H1 (cell line): ENCODE measurements around the gene FHDC1. TPM values are rescaled to one million over a fixed set of nuclear protein-coding genes. Genes with fewer than 3 reads are reported as not detected.

ENCODE experiments used
- CTCF ChIA-PET: fragments of 300-600 bp; sonication (Branson Sonifier 250); formaldehyde crosslinking; loops from one replicate; lab custom pipeline; 2021; ENCODE audit not compliant: partially characterized antibody; lab: Charles Lee
- POLR2A ChIA-PET: fragments of 300-600 bp; sonication (Branson Sonifier 250); formaldehyde crosslinking; loops from one replicate; lab custom pipeline; 2021; ENCODE audit warnings: inconsistent platforms; ENCODE audit not compliant: partially characterized antibody; lab: Charles Lee
- DNase-seq, 2 experiments: peaks; one replicate each; pipeline versions ENCODE4 v3.0.0 to v3.0.0-alpha.2; 2010 to 2022; ENCODE audit warnings: low spot score in 2 of 2, low read depth in 1 of 2, mixed read lengths in 1 of 2
- FAIRE-seq: peaks from 2 replicates; lab custom pipeline; 2011; peaks lifted over from hg19 to GRCh38; lab: Jason Lieb, UNC
- H2AFZ ChIP-seq: 2 replicates; pipeline ENCODE4 v1.8.1; 2012; ENCODE audit warnings: low read length, inconsistent platforms
- H2AK5ac ChIP-seq: 2 replicates; pipeline ENCODE4 v1.6.1; 2013; ENCODE audit warnings: low read depth, low read length
- H2BK120ac ChIP-seq: replicated peaks from 2 replicates; pipeline ENCODE3; 2013; ENCODE audit warnings: low read depth, low read length, inconsistent platforms
- H2BK12ac ChIP-seq: 2 replicates; pipeline ENCODE4 v1.6.1; 2013; ENCODE audit warnings: low read depth, low read length
- H2BK15ac ChIP-seq: 2 replicates; pipeline ENCODE4 v1.6.1; 2013; ENCODE audit warnings: low read length
- H2BK20ac ChIP-seq: 2 replicates; pipeline ENCODE4 v1.6.1; 2013; ENCODE audit warnings: low read length
- H2BK5ac ChIP-seq: 2 replicates; pipeline ENCODE4 v1.6.1; 2013; ENCODE audit warnings: low read depth, low read length
- H3K14ac ChIP-seq: 2 replicates; pipeline ENCODE4 v1.6.1; 2013; ENCODE audit warnings: inconsistent platforms; ENCODE audit not compliant: insufficient read length
- H3K18ac ChIP-seq: 2 replicates; pipeline ENCODE4 v1.6.1; 2013; ENCODE audit warnings: low read length; ENCODE audit errors: extremely low read depth
- H3K23ac ChIP-seq: 2 replicates; pipeline ENCODE4 v1.6.1; 2013; ENCODE audit warnings: inconsistent platforms; ENCODE audit not compliant: insufficient read length
- H3K23me2 ChIP-seq: 2 replicates; pipeline ENCODE4 v1.6.1; 2013; ENCODE audit warnings: low read depth, low read length
- H3K27ac ChIP-seq: 2 replicates; pipeline ENCODE4 v1.6.1; 2011; ENCODE audit warnings: low read depth, low read length, inconsistent platforms
- H3K27me3 ChIP-seq, 4 experiments: replicated peaks in 1 of 4; 1 replicate in 1 of 4; 2 replicates in 3 of 4; pipeline versions ENCODE4 v1.6.1 to v1.8.1; 2011 to 2013; ENCODE audit warnings: low read length in 3 of 4, mild to moderate bottlenecking in 3 of 4, inconsistent platforms in 2 of 4, mixed read lengths in 2 of 4, moderate library complexity in 1 of 4; ENCODE audit not compliant: control insufficient read depth in 3 of 4, insufficient read depth in 3 of 4; ENCODE audit errors: extremely low read depth in 1 of 4
- H3K36me3 ChIP-seq, 4 experiments: 2 replicates each; pipeline versions ENCODE4 v1.6.1 to v1.8.1; 2011 to 2013; ENCODE audit warnings: mild to moderate bottlenecking in 4 of 4, low read length in 3 of 4, moderate library complexity in 2 of 4, control low read depth in 1 of 4, inconsistent platforms in 1 of 4; ENCODE audit not compliant: insufficient read depth in 4 of 4, control insufficient read depth in 2 of 4
- H3K4ac ChIP-seq: replicated peaks from 2 replicates; pipeline ENCODE3; 2013; ENCODE audit warnings: low read length, low read depth, mixed read lengths, inconsistent platforms; ENCODE audit not compliant: insufficient read length
- H3K4me1 ChIP-seq, 4 experiments: replicated peaks in 1 of 4; 1 replicate in 1 of 4; 2 replicates in 3 of 4; pipeline versions ENCODE4 v1.6.1 to v1.8.1; 2011 to 2013; ENCODE audit warnings: low read length in 3 of 4, inconsistent platforms in 2 of 4, mixed read lengths in 1 of 4; ENCODE audit not compliant: insufficient read depth in 4 of 4, control insufficient read depth in 3 of 4
- H3K4me2 ChIP-seq, 2 experiments: 2 replicates each; pipeline versions ENCODE4 v1.6.1 to v1.8.1; 2011 to 2013; ENCODE audit warnings: low read depth in 2 of 2, low read length in 2 of 2, control low read depth in 1 of 2, inconsistent platforms in 1 of 2, mild to moderate bottlenecking in 1 of 2; ENCODE audit not compliant: insufficient read depth in 1 of 2
- H3K4me3 ChIP-seq, 4 experiments: fragments of 200-600, 300-600 bp in 1 of 4; sonication (generic), shearing (Covaris generic), sonication (Bioruptor Twin) in 1 of 4; 2 replicates each; pipeline versions ENCODE4 v1.5.1 to v1.8.1; 2011 to 2016; ENCODE audit warnings: low read length in 4 of 4, low read depth in 3 of 4, control low read depth in 2 of 4, inconsistent platforms in 2 of 4, mild to moderate bottlenecking in 2 of 4, mixed read lengths in 1 of 4, moderate library complexity in 1 of 4; ENCODE audit not compliant: insufficient read depth in 2 of 4; ENCODE audit errors: extremely low read depth in 1 of 4
- H3K56ac ChIP-seq: replicated peaks from 2 replicates; pipeline ENCODE3; 2013; ENCODE audit warnings: low read depth, mild to moderate bottlenecking, mixed read lengths, low read length, inconsistent platforms; ENCODE audit not compliant: insufficient read length
- H3K79me1 ChIP-seq: 2 replicates; pipeline ENCODE4 v1.6.1; 2013; ENCODE audit warnings: low read depth, low read length, control low read depth
- H3K79me2 ChIP-seq, 2 experiments: 2 replicates each; pipeline versions ENCODE4 v1.6.1 to v1.8.1; 2012 to 2013; ENCODE audit warnings: low read length in 2 of 2, mild to moderate bottlenecking in 2 of 2, inconsistent platforms in 1 of 2; ENCODE audit not compliant: insufficient read depth in 2 of 2, control insufficient read depth in 1 of 2
- H3K9ac ChIP-seq, 4 experiments: replicated peaks in 1 of 4; 1 replicate in 1 of 4; 2 replicates in 3 of 4; pipeline versions ENCODE4 v1.6.1 to v1.8.1; 2011 to 2013; ENCODE audit warnings: low read depth in 3 of 4, low read length in 3 of 4, control low read depth in 2 of 4, mild to moderate bottlenecking in 2 of 4, moderate library complexity in 2 of 4, inconsistent platforms in 1 of 4; ENCODE audit errors: extremely low read depth in 1 of 4
- H3K9me3 ChIP-seq, 2 experiments: 2 replicates each; pipeline versions ENCODE4 v1.6.1 to v1.8.1; 2012 to 2013; ENCODE audit warnings: mild to moderate bottlenecking in 2 of 2, moderate library complexity in 2 of 2, control low read depth in 1 of 2, inconsistent platforms in 1 of 2, low read depth in 1 of 2, low read length in 1 of 2, mixed read lengths in 1 of 2; ENCODE audit not compliant: insufficient read depth in 2 of 2
- H4K20me1 ChIP-seq, 2 experiments: replicated peaks in 1 of 2; 2 replicates each; pipeline versions ENCODE3 to v1.8.1; 2011 to 2013; ENCODE audit warnings: inconsistent platforms in 2 of 2, low read length in 2 of 2, mild to moderate bottlenecking in 1 of 2; ENCODE audit not compliant: insufficient read depth in 2 of 2, control insufficient read depth in 1 of 2
- H4K5ac ChIP-seq: 2 replicates; pipeline ENCODE4 v1.6.1; 2013; ENCODE audit warnings: low read length, low read depth, mixed read lengths, inconsistent platforms; ENCODE audit not compliant: insufficient read length
- H4K8ac ChIP-seq: 2 replicates; pipeline ENCODE4 v1.8.0; 2013; ENCODE audit warnings: mild to moderate bottlenecking, moderate library complexity, low read length, inconsistent platforms; ENCODE audit not compliant: insufficient read depth; ENCODE audit errors: extremely low read depth
- H4K91ac ChIP-seq: replicated peaks from 2 replicates; pipeline ENCODE3; 2013; ENCODE audit warnings: low read length, mixed read lengths, inconsistent platforms; ENCODE audit not compliant: insufficient read length
- TEAD4 ChIP-seq: IDR thresholded peaks from 2 replicates; pipeline ENCODE4 v1.6.1; 2012; ENCODE audit warnings: low read depth, low read length, inconsistent platforms, mixed read lengths
- WGBS, 2 experiments: shearing (Covaris generic) in 1 of 2; methylation state at CpG; one replicate each; pipeline versions ENCODE4 v1.1.6 to v1.1.7; 2013 to 2015; ENCODE audit warnings: low lambda C conversion rate in 2 of 2, mixed read lengths in 2 of 2, inconsistent platforms in 1 of 2, low coverage in 1 of 2, missing lambda C conversion rate in 1 of 2; ENCODE audit not compliant: insufficient replicate concordance in 2 of 2, insufficient coverage in 1 of 2, insufficient read length in 1 of 2; ENCODE audit errors: extremely low coverage in 1 of 2, missing lambda C conversion rate in 1 of 2; 5-methylcytosine and 5-hydroxymethylcytosine counted together
- polyA plus RNA-seq, 7 experiments: library from polyadenylated mRNA; depleted of rRNA in 3 of 7; stranded (reverse) in 5 of 7; unstranded in 2 of 7; fragments of >200 nt in 5 of 7; fragments of 200-250 nt in 2 of 7; gene quantifications; 1 replicate in 5 of 7; 2 replicates in 1 of 7; 4 replicates in 1 of 7; pipeline versions ENCODE4 v1.2.1 to v1.2.3, GENCODE V29; 2011 to 2013; ENCODE audit warnings: missing spikeins in 2 of 7, mixed read lengths in 2 of 7
- total RNA-seq: library from RNA; stranded (reverse); fragmentation: NEBNext Ultra II Directional; extraction: Animal tissue kit (Norgen Biotek cat#: 25700); gene quantifications from 2 replicates; pipeline ENCODE4 v1.2.1, GENCODE V29; 2021

The FHDC1 gene
- total and polyA plus RNA-seq, 2 of the 8 experiments (the other 6 are each of a cell fraction or from before 2014, with no cell fraction given), result 6.4 to 28.6 TPM

DNA sequence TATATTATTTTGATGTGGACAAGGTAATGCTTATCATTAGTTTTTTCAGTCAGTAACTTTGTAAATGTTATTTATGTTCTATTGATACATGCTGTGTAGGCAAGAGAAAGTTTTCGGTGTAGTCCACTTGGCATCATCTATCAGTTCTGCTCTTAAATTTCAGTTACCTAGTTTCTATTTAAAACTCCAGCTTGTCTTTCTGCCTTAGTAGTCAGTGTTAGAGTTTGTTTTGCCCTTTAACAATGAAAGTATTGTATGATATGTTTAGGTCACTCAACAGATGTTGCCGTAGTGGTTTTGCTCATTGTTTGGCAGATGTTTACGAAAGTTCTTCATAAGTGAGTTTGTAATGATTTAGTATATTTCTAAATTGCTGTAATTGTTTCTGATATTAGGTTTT is 34.9 kb upstream of the FHDC1 start:
- Histone ChIP-seq H4K5ac (no peak overlapping the region), H3K4me2 (no peak overlapping the region), H4K20me1 (no peaks in the 10 kb centered on the region), H2BK15ac (no peak overlapping the region), H2BK5ac (no peak overlapping the region), H3K27me3 (no peaks in the 10 kb centered on the region), H3K79me2 (no peaks in the 10 kb centered on the region), H3K23ac (no peak overlapping the region), H3K4ac (no peak overlapping the region), H3K14ac (no peak overlapping the region), H3K27ac (no peak overlapping the region), H2BK20ac (no peak overlapping the region), H2AFZ (no peak overlapping the region), H3K23me2 (no peaks in the 10 kb centered on the region), H3K56ac (no peak overlapping the region), H3K4me3 (no peak overlapping the region), H3K9me3 (no peaks in the 10 kb centered on the region), H2AK5ac (no peak overlapping the region), H3K9ac (no peak overlapping the region), H4K8ac (no peak overlapping the region), H3K79me1 (no peaks in the 10 kb centered on the region; the same call in 1 of the 2 replicates), H3K18ac (no peak overlapping the region), H3K4me1 (no peaks in the 10 kb centered on the region; a peak in 1 of 7 replicates), H3K36me3 (no peaks in the 10 kb centered on the region), H2BK120ac (no peak overlapping the region), H2BK12ac (no peak overlapping the region), H4K91ac (no peak overlapping the region)
- POLR2A ChIA-PET, result no interaction called here
- WGBS, 2 experiments, result 87% methylated on average over 3 of the region's 3 CpGs; no CpG with 5 or more reads in 1 of the 2 experiments
- FAIRE-seq, result no peak
- no peak for TF ChIP-seq TEAD4
- DNase-seq, result no peak
- CTCF ChIA-PET, result no interaction called here
